ENCODE data around the gene GGPS1.
"Not testable (repeated sequence)": the region's sequence is repeated elsewhere in the genome, so short reads cannot be mapped to it uniquely, and the experiment has no call there.

Gene GGPS1

DNA sequence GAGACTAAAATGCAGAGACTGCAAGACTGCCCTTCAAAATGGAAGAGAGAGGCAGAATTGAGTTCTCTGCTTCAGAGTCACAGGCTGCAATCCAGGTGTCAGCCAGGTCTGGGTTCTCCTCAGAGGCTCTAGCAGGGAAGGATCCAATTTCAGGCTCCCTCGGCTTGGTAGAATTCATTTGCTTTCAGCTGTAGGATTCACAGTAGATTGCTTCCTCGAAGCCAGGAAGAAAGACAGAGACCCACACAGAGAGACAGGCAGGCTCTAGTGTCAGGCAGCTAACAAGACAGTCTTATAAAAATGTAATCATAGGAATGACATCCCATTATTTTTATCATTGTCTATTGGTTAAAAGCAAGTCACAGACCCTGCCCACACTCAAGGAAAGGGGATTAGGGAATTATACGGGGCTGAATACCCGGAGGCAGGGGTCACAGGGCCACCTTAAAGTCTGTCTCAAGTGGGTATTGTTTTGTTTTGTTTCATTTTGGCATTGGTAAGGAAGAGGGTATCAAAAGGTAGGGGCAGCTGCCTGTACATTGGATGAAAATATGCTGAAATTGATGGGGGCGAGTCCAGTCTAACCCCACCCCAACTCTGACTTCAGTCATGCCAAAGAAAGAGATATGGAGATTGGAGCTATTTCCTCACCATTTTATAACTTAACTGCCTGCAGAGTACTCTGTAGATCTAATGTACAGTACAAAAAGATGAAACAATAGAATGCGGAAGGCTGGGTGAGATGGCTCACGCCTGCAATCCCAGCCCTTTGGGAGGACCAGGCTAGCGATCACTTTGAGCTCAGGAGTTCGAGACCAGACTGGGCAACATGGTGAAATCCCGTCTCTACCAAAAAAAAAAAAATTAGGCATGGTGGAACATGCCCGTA, 29.4 kb downstream of the GGPS1 start:
- DNase-seq (ENCODE audit: low read depth): no peak
- TF ChIP-seq, protein P1, sequence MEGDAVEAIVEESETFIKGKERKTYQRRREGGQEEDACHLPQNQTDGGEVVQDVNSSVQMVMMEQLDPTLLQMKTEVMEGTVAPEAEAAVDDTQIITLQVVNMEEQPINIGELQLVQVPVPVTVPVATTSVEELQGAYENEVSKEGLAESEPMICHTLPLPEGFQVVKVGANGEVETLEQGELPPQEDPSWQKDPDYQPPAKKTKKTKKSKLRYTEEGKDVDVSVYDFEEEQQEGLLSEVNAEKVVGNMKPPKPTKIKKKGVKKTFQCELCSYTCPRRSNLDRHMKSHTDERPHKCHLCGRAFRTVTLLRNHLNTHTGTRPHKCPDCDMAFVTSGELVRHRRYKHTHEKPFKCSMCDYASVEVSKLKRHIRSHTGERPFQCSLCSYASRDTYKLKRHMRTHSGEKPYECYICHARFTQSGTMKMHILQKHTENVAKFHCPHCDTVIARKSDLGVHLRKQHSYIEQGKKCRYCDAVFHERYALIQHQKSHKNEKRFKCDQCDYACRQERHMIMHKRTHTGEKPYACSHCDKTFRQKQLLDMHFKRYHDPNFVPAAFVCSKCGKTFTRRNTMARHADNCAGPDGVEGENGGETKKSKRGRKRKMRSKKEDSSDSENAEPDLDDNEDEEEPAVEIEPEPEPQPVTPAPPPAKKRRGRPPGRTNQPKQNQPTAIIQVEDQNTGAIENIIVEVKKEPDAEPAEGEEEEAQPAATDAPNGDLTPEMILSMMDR (IDR thresholded peaks at IDR 0.05; ENCODE audit: insufficient read depth, low read depth, low read length, missing control alignments): no peak
- no peak overlapping the region for H3K4me3 ChIP-seq (ENCODE audit: low read length)

DNA sequence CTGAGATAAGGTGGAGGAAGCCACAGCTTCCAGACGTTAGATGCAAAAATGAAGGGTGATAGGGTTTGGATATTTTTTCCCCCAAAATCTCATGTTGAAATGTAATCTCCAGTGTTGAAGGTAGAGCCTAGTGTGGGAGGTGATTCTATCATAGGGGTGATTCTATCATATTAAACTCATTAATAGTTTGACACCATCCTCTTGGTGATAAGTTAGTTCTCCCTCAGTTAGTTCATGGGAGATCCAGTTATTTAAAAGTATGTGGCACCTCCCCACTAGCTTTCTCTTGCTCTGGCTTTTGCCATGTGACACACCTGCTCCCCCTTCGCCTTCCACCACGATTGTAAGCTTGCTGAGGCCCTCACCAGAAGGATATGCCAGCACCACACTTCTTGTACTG, 30.5 kb downstream of the GGPS1 start:
- TF ChIP-seq, protein P1 (IDR thresholded peaks at IDR 0.05; ENCODE audit: insufficient read depth, low read depth, low read length, missing control alignments): no peak
- no peak overlapping the region for H3K4me3 ChIP-seq (ENCODE audit: low read length)
- DNase-seq (ENCODE audit: low read depth): no peak

DNA sequence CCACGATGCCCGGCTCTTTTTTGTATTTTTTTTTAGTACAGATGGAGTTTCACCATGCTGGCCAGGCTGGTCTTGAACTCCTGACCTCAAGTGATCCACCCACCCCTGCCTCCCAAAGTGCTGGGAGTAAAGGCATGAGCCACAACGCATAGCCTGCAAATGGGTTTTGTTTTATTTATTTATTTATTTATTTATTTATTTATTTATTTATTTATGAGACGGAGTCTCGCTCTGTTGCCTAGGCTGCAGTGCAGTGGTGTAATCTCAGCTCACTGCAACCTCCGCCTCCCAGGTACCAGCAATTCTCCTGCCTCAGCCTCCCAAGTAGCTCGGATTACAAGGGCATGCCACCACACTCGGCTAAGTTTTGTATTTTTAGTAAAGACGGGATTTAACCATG, 35.8 kb downstream of the GGPS1 start:
- not testable (repeated sequence) for H3K4me3 ChIP-seq (ENCODE audit: low read length); DNase-seq (ENCODE audit: low read depth)

DNA sequence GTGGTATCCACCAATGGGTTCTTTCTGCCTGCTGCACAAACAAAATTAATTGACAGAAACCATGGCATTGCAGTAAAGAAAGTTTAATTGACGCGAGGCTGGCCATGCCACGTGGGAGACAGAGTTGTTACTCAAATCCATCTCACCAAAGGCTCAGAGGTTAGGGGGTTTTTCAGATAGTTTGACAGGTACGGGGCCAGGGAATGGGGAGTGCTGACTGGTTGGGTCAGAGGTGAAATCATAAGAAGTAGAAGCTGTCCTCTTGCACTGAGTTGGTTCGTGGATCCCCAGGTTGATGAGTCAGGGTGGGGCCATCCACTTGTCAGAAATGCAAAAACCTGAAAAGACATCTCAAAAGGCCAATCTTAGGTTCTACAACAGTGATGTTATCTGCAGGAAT, 37.9 kb downstream of the GGPS1 start:
- no peak for DNase-seq (ENCODE audit: low read depth)
- H3K4me3 ChIP-seq (ENCODE audit: low read length): no peak overlapping the region
- TF ChIP-seq, protein P1 (IDR thresholded peaks at IDR 0.05; ENCODE audit: insufficient read depth, low read depth, low read length, missing control alignments): no peak

DNA sequence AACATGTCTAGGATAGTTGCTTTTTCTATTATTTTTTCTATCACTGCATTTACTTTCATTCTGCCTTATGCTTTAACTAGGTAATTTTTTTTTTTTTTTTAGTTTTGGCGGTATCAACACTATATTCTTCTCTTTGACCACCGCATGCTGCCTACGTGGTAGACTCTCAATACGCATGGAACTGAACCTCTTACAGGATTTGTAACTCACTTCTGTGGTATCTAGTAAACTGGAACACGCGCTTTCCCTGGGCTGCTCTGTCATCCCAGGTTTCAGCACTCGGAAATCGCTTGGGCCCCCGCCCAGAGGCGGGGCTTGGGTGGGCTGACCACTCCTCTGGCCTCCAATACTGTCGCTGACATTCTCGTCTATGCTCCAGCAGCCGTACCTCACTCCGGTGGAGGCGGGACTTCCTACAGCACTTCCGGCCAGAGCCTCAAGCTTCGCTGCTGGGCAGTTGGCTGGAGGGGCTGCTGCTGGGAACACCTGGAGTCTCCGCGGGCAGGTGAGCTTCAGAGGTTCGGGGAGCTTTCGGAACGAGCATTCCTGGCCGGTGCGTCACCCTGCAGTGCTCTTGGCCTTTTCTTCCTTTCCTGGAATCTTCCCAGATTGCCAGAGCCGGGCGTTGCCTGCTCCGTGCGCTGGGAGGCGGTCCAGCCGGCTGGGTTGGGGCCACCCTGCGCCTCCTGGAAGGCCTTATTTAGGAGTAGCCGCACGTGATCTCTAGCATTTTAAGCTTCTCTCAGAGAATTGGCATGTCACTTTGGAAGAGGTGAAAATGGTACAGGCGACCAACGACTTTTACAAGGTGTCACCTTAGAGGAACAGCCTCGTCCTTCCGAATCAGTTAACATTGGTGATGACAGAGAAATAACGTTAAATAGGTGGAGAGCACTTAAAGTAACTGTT, 38.9 kb downstream of the GGPS1 start, which contains the start of gene TBCE:
TBCE (plus strand) TSS at position 428 of the 909 bp plus-strand sequence. CDS start 12,623 bp downstream, outside the sequence.
- DNase-seq (ENCODE audit: low read depth): peak; percentile 99
- TF ChIP-seq, protein P1 (IDR thresholded peaks at IDR 0.05; ENCODE audit: insufficient read depth, low read depth, low read length, missing control alignments): peak; percentile 36
- peak within 1 kb of the TSS; percentile 68 for H3K4me3 ChIP-seq (ENCODE audit: low read length)

DNA sequence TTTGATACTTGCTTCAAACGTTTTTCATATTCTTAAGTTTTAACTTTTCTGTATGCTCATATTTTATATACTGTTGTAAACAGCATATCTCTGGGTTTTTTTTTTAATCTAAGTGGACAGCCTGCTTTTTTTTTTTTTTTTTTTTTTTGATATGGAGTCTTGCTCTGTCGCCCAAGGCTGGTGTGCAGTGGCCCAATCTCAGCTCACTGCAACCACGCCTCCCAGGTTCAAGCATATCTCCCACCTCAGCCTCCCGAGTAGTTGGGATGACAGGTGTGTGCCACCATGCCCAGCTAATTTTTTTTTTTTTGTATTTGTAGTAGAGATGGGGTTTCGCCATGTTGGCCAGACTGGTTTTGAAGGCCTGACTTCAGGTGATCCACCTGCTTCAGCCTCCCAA, 40.1 kb downstream of the GGPS1 start:
- TF ChIP-seq, protein P1 (IDR thresholded peaks at IDR 0.05; ENCODE audit: insufficient read depth, low read depth, low read length, missing control alignments): no peak
- no peak for DNase-seq (ENCODE audit: low read depth)
- no peak overlapping the region for H3K4me3 ChIP-seq (ENCODE audit: low read length)

DNA sequence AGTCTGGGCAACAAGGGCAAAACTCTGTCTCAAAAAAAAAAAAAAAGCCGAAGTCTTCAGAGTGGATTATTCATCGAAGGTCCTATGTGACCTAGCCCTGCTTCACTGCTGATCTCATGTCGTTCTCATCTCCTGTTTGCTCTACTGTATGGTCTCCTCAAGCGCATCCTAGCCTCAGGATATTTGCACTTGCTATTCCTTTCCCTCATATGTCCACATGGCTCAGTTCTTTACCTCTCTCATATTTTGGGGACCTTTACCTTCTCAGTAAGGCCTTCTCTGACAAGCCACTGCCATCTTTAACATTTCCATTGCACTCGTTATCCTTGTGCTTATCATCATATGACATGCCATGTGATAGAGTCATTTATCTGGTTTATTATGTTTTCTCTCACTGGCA, 41.4 kb downstream of the GGPS1 start:
- TF ChIP-seq, protein P1 (IDR thresholded peaks at IDR 0.05; ENCODE audit: insufficient read depth, low read depth, low read length, missing control alignments): no peak
- no peak overlapping the region for H3K4me3 ChIP-seq (ENCODE audit: low read length)
- DNase-seq (ENCODE audit: low read depth): no peak

Measured in epithelial cell of esophagus (primary cell).